Calu3 (cell line): ENCODE measurements around the gene RMND5A. TPM values are rescaled to one million over a fixed set of nuclear protein-coding genes. Genes with fewer than 3 reads are reported as not detected.
"Not testable (repeated sequence)": the region's sequence is repeated elsewhere in the genome, so short reads cannot be mapped to it uniquely, and the experiment has no call there.

Experiments
- BruUV-seq: library from RNA; stranded (reverse); fragments of 400-500 nt; replicated peaks from 2 replicates; lab custom pipeline; 2021; lab: Mats Ljungman, UMichigan
- CTCF ChIA-PET: fragments of 300-600 bp; sonication (Branson Sonifier 250); formaldehyde crosslinking; loops from one replicate; lab custom pipeline; 2022; ENCODE audit warnings: antibody characterized with exemption; lab: Charles Lee
- DNase-seq: peaks from one replicate; pipeline ENCODE4 v3.0.0; 2022
- H3K27ac Mint-ChIP-seq: one replicate; pipeline ENCODE4 v1.8.0; 2022; ENCODE audit warnings: mixed read lengths; ENCODE audit not compliant: unreplicated experiment
- H3K27me3 Mint-ChIP-seq: one replicate; pipeline ENCODE4 v1.8.0; 2022; ENCODE audit warnings: mixed read lengths; ENCODE audit not compliant: unreplicated experiment
- H3K36me3 Mint-ChIP-seq: one replicate; pipeline ENCODE4 v1.8.0; 2022; ENCODE audit warnings: mild to moderate bottlenecking, moderate library complexity, mixed read lengths; ENCODE audit not compliant: insufficient read depth, unreplicated experiment
- H3K4me1 Mint-ChIP-seq: one replicate; pipeline ENCODE4 v1.8.0; 2022; ENCODE audit warnings: mild to moderate bottlenecking, low read depth, mixed read lengths; ENCODE audit not compliant: unreplicated experiment
- H3K4me3 Mint-ChIP-seq: one replicate; pipeline ENCODE4 v1.8.0; 2022; ENCODE audit warnings: mild to moderate bottlenecking, low read depth, moderate library complexity, mixed read lengths; ENCODE audit not compliant: unreplicated experiment
- H3K9me3 Mint-ChIP-seq: one replicate; pipeline ENCODE4 v1.8.0; 2022; ENCODE audit warnings: low read depth, mixed read lengths; ENCODE audit not compliant: unreplicated experiment
- intact Hi-C: fragments of 100-400 bp; cut with micrococcal nuclease; formaldehyde crosslinking; loops from one replicate; pipeline ENCODE4 v1.10.0; 2022; ENCODE audit not compliant: unreplicated experiment
- total RNA-seq: library from RNA; stranded (reverse); gene quantifications from 2 replicates; pipeline ENCODE4 v1.2.3, GENCODE V29; 2022

RMND5A gene
- total RNA-seq, 1 experiment from 2014 or later: 52.4 TPM

- H3K27ac Mint-ChIP-seq, DNase-seq, H3K9me3 Mint-ChIP-seq, BruUV-seq, H3K4me3 Mint-ChIP-seq, CTCF ChIA-PET, H3K27me3 Mint-ChIP-seq, intact Hi-C loops, H3K4me1 Mint-ChIP-seq: not testable (repeated sequence)
- peaks cover 10% of the 10 kb centered on the region for H3K36me3 Mint-ChIP-seq
Measured at GRCh38 chr2:86725706-86726105, 5.6 kb downstream of the RMND5A start.

GRCh38 chr2:86732040-86732525 is 12.0 kb downstream of the RMND5A start:
- H3K27me3 Mint-ChIP-seq, BruUV-seq, H3K4me3 Mint-ChIP-seq, CTCF ChIA-PET, H3K9me3 Mint-ChIP-seq, intact Hi-C loops, H3K36me3 Mint-ChIP-seq, H3K4me1 Mint-ChIP-seq, DNase-seq, H3K27ac Mint-ChIP-seq: not testable (repeated sequence)

- not testable (repeated sequence) for BruUV-seq
Measured at GRCh38 chr2:86732837-86733236, 12.7 kb downstream of the RMND5A start.

GRCh38 chr2:86733528-86733927 is 13.4 kb downstream of the RMND5A start:
- H3K36me3 Mint-ChIP-seq, H3K4me3 Mint-ChIP-seq, H3K27me3 Mint-ChIP-seq, H3K27ac Mint-ChIP-seq, BruUV-seq, DNase-seq, intact Hi-C loops, H3K4me1 Mint-ChIP-seq, CTCF ChIA-PET, H3K9me3 Mint-ChIP-seq: not testable (repeated sequence)

More at GRCh38 chr2:86732837-86733236, 12.7 kb downstream of the RMND5A start:
- H3K9me3 Mint-ChIP-seq, intact Hi-C loops, H3K27me3 Mint-ChIP-seq, H3K36me3 Mint-ChIP-seq, DNase-seq, CTCF ChIA-PET, H3K4me1 Mint-ChIP-seq, H3K4me3 Mint-ChIP-seq, H3K27ac Mint-ChIP-seq: not testable (repeated sequence)

- H3K36me3 Mint-ChIP-seq, H3K27me3 Mint-ChIP-seq, CTCF ChIA-PET, H3K9me3 Mint-ChIP-seq, BruUV-seq, intact Hi-C loops, H3K4me1 Mint-ChIP-seq, H3K27ac Mint-ChIP-seq, H3K4me3 Mint-ChIP-seq, DNase-seq: not testable (repeated sequence)
Measured at GRCh38 chr2:86734896-86735295, 14.8 kb downstream of the RMND5A start.

- not testable (repeated sequence) for BruUV-seq
Measured at GRCh38 chr2:86739485-86739884, 19.4 kb downstream of the RMND5A start.

GRCh38 chr2:86739889-86740288 is 19.8 kb downstream of the RMND5A start:
- CTCF ChIA-PET, BruUV-seq, H3K36me3 Mint-ChIP-seq, H3K4me3 Mint-ChIP-seq, H3K9me3 Mint-ChIP-seq, DNase-seq, H3K27me3 Mint-ChIP-seq, H3K27ac Mint-ChIP-seq, H3K4me1 Mint-ChIP-seq, intact Hi-C loops: not testable (repeated sequence)

More at GRCh38 chr2:86739485-86739884, 19.4 kb downstream of the RMND5A start:
- H3K36me3 Mint-ChIP-seq, CTCF ChIA-PET, intact Hi-C loops, DNase-seq, H3K4me3 Mint-ChIP-seq, H3K27me3 Mint-ChIP-seq, H3K4me1 Mint-ChIP-seq, H3K9me3 Mint-ChIP-seq, H3K27ac Mint-ChIP-seq: not testable (repeated sequence)

GRCh38 chr2:86741889-86742498 is 21.9 kb downstream of the RMND5A start:
- H3K4me3 Mint-ChIP-seq, BruUV-seq, DNase-seq, H3K27ac Mint-ChIP-seq, intact Hi-C loops, CTCF ChIA-PET, H3K27me3 Mint-ChIP-seq, H3K9me3 Mint-ChIP-seq: not testable (repeated sequence)
- Mint-ChIP-seq H3K36me3 (peaks cover 13% of the 10 kb centered on the region), H3K4me1 (peaks cover 28% of the 10 kb centered on the region)
